Islet precursor cell (in vitro differentiated cells): ENCODE data around the gene ADAT3.

Source experiments
- DNase-seq: peaks from one replicate; pipeline ENCODE4 v3.0.0-alpha.2; 2018

ADAT3 gene

DNA sequence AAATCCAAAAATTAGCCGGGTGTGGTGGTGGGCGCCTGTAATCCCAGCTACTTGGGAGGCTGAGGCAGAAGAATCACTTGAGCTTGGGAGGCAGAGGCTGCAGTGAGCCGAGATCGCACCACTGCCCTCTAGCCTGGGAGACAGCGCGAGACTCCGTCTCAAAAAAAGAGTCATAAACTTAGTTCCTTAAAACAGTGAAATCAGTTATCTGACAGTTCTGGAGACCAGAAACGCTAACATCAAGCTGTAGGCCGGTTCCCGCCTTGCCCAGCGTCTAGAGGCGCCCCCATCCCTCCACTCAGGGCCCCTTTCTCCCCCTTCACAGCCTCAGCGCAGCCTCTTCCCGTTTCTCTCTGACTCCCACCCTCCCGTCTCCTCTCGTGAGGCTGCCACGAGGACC is 11.9 kb downstream of the ADAT3 start:
- DNase-seq, result no peak

- DNase-seq, result no peak
Measured at GRCh38 chr19:1917926-1918325, 12.7 kb downstream of the ADAT3 start.

- no peak for DNase-seq
Measured at GRCh38 chr19:1918975-1919374, 13.8 kb downstream of the ADAT3 start.

- DNase-seq, result no peak
Measured at GRCh38 chr19:1920644-1921043, 15.4 kb downstream of the ADAT3 start.

GRCh38 chr19:1921326-1921725 is 16.1 kb downstream of the ADAT3 start:
- DNase-seq, result no peak

- DNase-seq, result no peak
Measured at GRCh38 chr19:1921825-1922224, 16.6 kb downstream of the ADAT3 start.

GRCh38 chr19:1922803-1923202 is 17.6 kb downstream of the ADAT3 start:
- no peak for DNase-seq

DNA sequence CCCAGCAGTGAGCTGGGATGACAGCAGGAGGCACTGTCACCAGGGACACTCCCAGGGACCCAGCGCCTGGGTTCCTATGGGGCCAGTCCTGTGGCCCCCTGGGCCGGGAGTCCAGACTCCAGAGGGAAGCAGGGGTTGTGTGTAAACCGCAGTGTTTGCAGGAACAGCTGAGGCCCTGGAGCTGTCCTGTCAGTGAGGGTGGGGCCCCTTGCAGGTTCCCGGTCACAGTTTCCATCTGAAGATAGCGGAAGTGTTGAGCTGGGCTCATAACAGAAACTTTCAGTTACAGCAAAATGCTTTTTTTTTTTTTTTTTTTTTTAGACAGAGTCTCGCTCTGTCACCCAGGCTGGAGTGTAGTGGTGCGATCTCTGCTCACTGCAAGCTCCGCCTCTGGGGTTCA is 18.1 kb downstream of the ADAT3 start:
- no peak for DNase-seq

DNA sequence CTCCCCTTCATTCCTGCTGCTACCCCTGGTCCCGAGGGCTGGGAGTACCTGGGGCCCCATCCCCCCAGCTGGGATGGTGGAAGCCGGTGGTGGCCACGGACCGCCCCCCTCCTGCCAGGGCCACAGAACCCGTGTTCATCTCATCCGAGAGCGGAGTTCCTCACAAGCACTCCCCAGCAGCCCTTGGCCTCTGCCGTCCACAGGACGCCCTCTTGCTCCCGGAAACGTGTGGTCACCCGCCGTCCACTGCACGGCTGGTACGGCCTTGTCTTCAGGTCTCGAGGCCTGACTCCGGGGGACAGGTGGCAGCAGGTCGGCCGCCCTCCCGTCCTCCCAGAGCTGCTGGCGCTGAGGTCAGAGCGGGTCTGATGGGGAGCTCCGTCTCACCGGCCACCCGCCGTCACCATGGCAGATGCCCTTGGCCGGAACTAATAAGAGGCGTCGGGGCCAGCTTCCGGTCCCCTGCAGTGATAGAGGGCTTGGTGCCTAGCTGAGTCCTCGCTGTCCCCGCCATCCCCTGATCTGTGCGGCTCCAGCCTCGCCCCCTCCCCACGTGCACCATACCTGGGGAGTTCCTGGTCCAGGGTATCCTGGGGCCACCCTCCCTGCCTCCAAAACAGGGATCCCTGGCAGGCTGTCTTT is 19.2 kb downstream of the ADAT3 start:
- DNase-seq, result peak; percentile 48

DNA sequence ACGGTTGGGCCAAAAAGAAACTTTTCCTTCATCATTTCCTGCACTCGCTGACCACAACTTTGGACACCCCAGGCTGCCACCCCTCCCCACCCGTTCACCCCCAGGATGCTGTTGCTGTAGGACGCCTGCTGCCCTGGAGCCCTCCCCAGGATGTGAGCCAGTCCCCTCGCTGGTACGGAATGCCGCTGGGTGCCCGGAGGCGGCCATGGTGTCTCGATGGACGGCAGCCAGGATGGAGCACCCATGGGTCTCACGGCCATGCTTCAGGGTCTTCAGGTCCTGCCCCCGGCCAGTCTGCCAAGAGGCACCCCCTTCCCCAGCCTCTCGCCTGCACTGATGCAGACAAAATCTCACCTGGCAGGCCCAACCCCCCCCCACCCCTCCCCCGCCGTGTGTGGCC is 20.3 kb downstream of the ADAT3 start:
- no peak for DNase-seq

DNA sequence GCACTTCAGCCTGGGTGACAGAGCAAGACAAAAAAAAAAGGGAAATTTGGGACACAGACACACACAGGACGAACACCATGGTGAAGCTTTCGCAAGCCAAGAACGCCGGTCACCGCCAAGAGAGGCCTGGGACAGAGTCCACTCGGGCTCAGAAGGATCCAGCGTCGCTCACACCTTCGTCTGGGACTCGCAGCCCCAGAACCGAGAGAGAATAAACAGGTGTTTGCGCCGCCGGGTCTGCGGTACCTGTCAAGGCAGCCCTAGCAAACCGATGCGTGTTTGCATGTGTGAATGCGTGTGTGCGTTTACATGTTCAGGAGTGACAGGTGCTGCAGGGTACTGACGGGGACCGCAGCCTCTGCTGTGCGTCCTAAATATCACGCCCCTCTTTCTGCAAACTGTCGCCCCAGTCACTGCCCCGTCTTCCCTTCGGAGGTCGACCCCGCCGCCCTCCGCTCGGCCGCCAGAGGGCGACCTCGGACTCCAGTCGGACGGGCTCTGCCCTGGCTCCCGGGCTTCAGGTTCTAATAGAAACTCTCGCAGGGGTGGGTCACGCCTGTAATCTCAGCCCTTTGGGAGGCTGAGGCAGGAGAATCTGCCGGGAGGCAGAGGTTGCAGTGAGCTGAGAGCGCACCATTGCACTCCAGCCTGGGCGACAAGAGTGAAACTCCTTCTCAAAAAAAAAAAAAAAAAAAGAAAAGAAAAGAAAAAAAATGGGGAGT is 24.0 kb downstream of the ADAT3 start:
- peak; percentile 89 for DNase-seq

DNA sequence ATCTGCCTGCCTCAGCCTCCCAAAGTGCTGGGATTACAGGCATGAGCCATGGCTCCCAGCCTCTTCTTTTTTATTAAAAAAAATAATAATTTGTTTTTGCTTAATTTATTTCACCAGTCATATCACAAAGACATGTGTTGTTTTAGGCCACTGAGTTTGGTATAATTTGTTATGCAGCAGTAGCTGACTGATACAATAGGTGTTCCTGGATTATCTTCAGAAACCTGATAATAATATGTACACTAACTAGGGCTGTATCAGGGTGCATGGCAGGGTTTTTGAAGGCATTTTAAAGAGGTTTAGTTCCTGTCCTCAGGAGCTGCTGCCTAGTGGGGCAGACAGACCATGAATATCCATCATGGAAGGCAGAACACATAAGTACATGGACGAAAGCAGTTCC is 26.2 kb downstream of the ADAT3 start:
- no peak for DNase-seq

- DNase-seq, result no peak
Measured at GRCh38 chr19:1932395-1932794, 27.2 kb downstream of the ADAT3 start.

DNA sequence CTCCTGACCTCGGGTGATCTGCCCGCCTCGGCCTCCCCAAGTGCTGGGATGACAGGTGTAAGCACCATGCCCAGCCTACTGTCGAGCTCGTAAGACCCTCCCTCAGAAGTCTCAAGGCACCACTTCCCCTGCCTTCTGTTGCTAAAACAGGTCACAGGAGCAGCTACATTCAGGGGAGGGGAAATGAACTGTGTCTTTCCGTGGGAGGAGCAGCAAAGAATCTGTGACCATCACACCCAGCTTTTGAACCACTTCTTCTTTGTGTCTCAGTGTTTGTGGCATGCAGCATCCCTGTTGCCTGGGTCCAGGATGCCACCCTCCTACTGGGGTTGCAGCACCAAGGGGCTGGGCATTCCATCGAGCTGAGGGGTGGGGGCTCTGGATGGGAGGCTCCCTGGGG is 28.0 kb downstream of the ADAT3 start:
- no peak for DNase-seq

DNA sequence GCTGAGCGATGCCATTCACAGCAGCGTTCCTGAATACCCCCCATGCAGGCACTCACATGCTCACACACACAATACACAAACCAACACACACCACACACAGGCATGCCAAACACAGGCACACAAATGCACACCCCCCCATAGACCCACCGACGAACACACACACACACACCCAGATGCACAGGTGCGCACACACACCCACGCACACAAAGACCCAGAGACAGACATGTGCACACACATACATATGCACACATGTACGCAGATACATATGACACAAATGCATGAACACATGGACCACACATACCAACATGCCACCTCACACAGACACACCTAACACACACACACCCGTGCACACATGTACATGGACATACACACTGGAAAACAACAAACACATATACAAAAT is 28.7 kb downstream of the ADAT3 start:
- DNase-seq, result no peak

- DNase-seq, result no peak
Measured at GRCh38 chr19:1935484-1936208, 30.4 kb downstream of the ADAT3 start.

DNA sequence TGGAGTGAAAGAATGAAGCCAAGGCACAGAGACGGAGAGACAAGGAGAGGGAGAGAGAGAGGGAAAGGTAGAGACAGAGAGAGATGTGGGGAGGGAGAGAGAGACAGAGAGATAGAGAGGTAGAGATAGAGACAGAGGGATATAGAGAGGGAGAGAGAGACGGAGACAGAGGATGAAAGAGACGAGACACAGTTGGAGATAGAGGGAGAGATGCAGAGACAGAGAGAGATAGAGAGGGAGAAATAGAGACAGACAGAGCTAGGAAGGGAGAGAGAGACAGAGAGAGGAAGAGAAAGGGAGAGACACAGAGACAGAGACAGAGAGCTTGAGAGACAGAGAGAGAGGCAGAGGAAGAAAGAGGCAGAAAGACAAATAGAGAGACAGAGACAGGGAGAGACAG is 31.2 kb downstream of the ADAT3 start:
- no peak for DNase-seq

- no peak for DNase-seq
Measured at GRCh38 chr19:1936916-1937610, 31.9 kb downstream of the ADAT3 start.

DNA sequence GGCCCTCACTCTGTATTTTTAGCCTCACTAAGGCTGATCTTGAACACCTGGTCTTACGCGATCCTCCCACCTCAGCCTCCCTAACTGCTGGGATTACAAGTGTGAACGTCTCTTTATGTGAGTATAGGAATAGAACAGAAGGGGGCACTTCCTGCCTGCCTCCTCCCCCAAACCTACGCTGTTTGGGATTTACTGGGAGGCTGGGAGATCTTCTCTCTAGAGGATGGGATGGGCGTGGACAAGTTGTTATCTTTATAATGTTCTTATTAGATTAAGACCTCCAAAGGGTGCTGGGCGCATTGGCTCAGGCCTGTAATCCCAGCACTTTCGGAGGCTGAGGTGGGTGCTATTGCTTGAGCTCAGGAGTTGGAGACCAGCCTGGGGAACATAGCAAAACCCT is 32.9 kb downstream of the ADAT3 start:
- no peak for DNase-seq

- DNase-seq, result no peak
Measured at GRCh38 chr19:1941146-1942077, 36.2 kb downstream of the ADAT3 start, which contains the start of gene CSNK1G2. Gene CSNK1G2, plus strand, starts transcription at chr19:1941172. Its CDS starts 28,601 bp downstream, at chr19:1969773.

DNA sequence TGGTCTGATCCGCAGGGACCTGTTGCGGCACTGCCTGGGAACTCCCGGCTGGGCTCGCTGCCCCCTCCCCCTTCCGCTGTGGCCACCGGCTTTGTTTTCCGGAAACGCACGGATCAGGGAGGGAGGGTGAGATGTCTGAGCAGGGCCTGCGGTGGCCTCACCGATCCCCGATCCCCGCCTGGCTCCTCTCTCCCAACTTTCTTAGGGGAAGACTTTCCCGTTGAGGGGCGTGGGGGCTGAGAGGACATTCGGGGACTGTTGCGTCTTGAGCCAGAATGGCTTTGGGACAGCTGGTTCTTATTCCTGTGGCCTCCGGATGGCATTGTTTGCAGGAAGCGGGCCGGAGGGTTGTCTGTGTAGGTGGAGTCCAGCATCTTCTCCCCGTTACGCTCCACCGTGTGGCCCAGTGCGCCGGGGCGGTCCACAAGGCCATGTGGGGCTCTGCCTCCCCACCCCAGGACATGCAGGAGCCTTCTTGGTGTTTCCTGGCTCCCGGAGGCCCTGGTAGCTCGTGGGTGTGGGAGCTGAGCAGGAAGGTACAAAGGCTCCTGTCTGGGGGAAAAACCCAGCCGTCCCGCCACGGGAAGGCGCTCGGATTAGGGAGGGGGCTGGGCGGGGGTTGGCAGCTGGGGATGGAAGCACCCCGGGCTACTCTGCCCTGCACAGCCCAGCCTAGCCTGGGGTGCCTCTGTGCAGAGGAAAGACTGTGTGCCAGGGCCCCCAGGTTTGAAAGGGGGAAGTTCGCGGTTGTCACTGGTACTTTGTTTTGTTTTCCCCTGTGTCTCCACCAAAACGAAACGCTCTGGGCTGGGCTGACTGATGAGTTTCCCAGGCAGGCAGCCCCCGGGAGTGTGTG is 37.1 kb downstream of the ADAT3 start:
- DNase-seq, result peak; percentile 95
